HG02938 (cell line): ENCODE results near the gene CDT1.

ENCODE experiments used
- ATAC-seq: cut with Tn5 transposase; IDR thresholded peaks from one replicate; pipeline ENCODE4 v1.9.1; 2021; ENCODE audit warnings: mild to moderate bottlenecking, moderate library complexity; ENCODE audit not compliant: unreplicated experiment

The CDT1 gene

DNA sequence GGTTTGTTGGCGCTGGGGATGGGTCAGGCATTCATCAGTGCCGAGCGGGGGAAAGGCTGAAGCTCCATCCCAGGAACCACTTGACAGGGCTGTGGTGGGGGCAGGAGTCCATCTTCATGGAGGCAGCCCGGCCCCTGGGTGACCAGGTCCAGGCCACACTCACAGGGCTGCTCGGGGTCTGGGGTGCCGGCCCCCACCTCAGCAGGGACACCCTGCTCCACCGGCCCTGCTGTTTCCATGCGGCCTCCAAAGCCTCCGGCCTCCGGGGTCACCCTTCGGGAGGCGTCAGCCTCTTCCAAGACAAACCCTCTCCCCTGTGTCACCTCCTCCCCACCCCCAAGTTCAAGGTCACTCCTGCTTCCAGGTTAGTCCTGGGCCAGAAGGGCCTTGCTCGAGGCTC lies 31.1 kb downstream of the CDT1 start:
- ATAC-seq, result no peak

DNA sequence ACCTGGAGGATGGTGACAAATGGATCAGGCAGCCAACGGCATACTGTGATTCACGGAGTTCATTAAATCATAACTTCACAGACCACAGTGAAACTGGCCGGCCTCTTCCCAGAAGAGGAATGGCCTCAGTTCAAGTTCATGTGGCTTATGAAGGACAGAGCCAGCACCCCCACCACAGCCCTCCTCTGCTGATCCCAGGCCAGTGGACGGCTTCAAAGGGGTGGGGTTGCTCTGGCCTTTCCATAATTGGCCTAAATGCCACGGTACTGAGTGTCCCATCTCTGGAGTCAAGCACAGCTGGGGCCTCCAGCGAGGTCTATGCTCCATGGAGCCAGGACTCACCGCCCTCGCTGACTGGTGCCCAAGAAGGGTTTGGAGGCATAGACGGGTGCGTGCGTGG lies 31.8 kb downstream of the CDT1 start:
- no peak for ATAC-seq

- no peak for ATAC-seq
These were observed 32.2 kb downstream of the CDT1 start for GRCh38 chr16:88835818-88836217.

GRCh38 chr16:88836791-88837190 lies 33.2 kb downstream of the CDT1 start:
- ATAC-seq, result no peak

GRCh38 chr16:88837806-88838205 lies 34.2 kb downstream of the CDT1 start:
- no peak for ATAC-seq

DNA sequence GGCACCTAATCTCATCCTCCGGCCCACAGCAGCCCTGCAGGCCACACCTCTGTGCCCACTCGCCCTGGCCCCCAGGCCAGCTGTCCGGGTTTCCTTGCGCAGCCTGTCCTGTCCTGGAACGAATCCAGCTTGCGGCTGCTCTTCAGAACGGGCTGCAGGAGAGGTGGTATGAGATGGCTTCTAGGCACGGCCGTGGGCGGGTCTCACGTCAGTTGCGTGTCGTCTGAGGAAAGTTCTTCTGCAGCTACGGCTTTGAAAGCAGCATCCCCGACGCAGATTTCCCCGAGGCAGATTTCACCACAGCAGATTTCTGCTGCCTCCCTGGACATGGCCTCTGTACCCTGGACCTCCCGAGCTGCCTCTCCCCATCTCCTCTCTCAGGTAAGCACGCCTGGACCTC lies 35.0 kb downstream of the CDT1 start:
- no peak for ATAC-seq

DNA sequence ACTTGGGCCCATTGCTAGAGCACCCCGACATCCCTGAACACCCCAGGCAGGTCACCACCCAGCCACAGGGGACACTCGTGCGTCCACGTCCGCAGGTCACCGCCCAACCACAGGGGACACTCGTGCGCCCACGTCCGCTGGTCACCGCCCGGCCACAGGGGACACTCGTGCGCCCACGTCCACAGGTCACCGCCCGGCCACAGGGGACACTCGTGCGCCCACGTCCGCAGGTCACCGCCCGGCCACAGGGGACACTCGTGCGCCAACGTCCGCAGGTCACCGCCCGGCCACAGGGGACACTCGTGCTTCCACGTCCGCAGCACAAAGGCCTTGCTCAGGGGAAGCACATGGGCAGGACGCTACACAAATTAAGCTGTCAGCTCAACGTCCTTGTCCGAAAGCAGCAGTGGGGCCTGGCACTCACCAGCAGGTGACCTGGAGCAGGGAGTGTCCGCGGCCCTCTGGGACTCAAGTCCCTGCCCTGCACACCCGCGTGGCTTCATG lies 35.5 kb downstream of the CDT1 start:
- no peak for ATAC-seq

DNA sequence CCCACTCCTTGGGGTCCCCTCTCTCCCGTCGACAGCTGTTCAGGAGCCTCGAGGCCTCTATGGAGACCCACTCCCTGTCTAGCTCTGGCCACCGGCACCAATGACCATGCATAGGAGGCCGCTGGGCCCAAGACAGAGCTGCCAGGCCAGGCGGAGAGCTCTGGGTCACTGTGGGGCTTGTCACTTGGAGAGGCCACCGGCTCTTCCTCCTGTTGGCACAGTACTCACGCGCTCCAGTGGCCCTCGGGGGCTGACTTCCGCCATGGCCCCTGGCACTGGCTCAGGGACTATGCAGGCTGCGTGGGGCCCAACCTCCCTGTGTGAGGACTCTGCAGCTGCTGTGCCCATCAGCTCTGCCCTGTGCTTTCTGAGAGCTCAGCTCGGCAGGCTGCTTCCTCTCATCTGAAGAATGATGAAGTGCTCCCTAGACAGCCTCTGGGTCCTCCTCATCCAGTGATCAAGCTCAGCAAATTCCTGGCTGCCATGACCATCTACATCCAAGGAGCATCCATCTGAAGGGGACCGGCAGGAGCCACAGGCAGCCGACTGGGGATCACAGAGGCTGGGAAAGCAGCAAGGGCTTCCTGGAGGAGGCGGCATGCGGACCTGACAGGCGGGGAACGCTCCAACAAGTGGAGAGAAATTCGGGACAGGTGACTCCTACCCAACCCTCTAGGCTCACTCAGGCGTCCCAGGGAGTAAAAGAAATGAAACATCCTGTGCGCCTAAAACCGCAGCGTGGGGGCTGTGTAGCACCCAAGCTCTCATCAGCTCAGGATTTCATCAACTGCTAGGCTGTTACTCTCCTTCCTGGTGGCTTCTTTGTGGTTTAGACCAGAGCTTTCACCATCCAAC lies 36.4 kb downstream of the CDT1 start:
- no peak for ATAC-seq

GRCh38 chr16:88840600-88841215 lies 37.1 kb downstream of the CDT1 start:
- ATAC-seq, result no peak

DNA sequence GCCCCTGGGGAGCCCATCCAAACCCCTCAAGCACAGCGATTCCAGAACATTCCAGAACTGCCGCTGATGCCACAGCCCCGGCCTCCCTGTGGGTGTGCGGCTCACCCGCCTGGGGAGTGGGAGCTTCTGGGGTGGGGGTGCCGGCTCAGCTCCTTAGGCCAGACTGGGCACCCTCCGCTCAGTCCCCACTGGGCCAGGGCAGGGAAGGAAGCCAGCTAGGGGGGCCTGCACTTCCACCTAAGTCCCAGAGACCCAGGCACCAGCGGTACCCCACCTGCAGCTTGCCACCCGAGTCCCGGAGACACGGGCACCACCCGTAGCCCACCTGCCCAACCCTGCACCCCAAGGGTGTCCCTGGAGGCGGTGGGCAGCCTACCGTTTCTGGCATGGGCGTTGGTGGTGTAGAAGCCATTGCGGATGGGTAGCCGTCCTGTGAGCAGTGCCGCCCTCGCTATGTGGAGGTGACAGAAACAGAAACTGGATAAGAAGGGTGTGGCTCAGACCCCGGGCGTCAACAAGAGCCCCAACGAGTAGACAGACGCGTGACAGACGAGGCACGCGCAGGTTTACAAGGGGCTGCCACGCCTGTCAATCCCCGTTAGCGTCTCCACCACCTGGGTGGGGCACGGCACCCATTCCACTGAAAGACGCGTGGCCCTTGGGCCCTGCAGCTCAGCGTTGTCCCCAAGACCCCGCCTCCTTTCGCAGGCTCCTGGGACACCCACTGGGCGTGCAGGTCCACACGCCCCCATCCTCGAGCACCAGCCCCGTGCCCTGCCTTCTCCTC lies 38.1 kb downstream of the CDT1 start:
- no peak for ATAC-seq

- ATAC-seq, result no peak
These were observed 38.7 kb downstream of the CDT1 start for GRCh38 chr16:88842308-88842756.

GRCh38 chr16:88842806-88843205 lies 39.2 kb downstream of the CDT1 start:
- no peak for ATAC-seq

DNA sequence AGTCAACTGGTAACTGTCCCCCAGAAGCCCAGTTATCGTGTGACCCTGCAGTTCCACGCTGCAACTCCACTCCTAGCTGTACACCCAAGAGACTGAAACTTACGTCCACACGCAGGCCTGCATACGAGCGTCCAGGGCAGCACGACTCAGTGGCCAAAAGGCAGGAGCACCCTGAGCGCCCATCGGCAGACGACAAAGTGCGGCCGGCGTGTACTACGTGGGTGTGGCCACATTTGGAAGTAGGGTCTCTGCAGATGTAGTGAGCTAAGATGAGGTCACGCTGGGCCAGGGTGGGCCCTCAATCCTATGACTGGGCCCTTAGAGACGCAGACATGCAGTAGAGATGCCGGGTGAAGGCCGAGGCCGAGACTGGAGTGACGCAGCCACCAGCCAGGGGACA lies 39.7 kb downstream of the CDT1 start:
- no peak for ATAC-seq

DNA sequence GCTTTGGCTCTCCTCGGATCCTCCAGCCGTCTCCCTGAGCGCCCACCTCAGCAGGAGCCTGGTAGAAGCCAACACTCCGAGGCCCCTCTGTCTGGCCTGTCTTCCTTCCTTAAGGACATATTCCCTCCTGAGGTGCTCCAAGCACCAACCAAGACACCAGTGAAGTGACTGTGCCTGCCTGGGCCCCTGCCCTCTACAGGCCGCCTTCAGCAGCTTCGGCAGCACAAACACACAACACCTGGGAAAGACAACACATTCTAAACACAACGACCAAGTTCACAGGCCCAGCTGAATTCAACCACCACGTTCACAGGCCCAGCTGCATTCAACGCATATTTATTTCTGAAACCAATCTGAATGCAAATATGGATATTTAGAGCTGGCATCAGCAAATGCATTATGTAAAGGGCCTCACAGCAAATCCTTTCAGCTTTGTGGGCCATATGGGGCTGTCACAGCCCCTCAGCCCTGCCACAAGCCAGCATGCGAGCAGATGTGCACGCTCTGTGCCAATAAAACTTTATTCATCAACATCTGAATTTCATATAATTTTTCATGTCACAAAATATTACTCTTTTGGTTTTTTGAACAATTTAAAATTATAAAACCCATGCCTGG lies 40.9 kb downstream of the CDT1 start:
- ATAC-seq, result no peak

- no peak for ATAC-seq
These were observed 42.5 kb downstream of the CDT1 start for GRCh38 chr16:88846088-88846487.

DNA sequence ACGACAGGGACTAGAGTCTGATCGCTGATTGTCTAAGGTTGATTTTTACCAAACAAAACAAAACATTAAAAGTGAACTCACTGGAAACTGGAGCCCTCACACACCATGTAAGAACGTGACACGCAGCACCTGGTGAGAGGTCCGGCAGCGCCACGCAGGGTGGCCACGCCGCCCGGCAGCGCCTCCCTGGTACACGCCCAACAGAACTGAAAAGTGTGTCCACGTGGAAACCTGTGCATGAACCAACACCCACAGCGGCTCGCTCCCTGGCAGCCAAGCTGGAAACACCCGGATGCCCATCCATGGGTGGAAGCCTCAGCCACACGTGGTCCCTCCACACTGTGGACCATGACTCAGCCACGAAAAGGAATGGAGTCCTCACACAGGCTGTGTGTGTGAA lies 44.1 kb downstream of the CDT1 start:
- ATAC-seq, result no peak

DNA sequence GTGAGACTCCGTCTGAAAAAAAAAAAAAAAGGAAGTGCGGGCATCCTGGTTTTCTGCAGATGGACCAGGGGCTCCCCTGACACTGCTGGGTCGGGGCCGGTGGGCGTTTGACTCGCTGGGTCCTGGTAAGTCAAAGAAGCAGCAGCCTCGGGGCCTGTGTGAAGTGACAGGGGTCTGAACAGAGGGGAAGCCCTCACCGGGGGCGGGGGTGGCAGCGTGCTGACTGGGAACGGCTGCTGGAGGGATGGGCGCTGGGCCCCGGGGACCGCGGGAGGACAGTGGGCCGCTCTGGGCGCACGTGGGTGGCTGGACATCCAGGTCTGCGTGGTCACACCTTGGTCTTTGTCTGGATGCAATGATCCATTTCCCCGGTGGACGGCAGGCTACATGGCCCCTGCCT lies 45.0 kb downstream of the CDT1 start:
- no peak for ATAC-seq

DNA sequence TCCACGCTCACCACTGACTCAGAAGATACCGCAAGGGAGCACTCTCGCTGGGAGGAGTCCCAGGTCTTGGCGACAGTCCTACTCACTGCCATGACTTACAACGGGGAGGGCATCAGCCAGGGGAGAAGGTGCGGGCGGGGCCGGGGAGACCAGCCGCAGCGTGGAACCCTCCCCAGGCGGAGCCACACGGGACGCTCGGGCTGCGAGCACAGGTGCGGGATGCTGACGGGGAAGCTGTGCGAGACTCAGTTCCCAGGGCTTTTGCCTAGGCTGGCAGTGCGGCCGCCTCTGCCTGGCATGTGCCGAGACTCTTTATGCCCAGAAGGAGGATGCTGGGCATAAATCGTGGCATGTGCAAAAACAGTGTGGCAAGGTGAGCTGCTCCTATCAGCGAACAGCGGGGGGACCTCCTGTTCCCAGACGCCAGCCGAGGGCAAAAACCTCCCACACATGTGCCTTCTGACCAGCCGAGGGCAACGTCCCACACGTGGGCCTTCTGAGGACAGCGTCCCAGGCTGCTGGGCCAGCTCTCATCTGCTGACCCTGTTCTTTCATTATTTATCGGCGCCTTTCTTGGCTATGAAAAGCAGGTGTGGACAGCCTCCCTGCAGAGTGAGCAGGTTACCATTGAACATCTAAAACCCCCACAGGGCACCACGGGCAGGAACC lies 47.1 kb downstream of the CDT1 start:
- no peak for ATAC-seq

DNA sequence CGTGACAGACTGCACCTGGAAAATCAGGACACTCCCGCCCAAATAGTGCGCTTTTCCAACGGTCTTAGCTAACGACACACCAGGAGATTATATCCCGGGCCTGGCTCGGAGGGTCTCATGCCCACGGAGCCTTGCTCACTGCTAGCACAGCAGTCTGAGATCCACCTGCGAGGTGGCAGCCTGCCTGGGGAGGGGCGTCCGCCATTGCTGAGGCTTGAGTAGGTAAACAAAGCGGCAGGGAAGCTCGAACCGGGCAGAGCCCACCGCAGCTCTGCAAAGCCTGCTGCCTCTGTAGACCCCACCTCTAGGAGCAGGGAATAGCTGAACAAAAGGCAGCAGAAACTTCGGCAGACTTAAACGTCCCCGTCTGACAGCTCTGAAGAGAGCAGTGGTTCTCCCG lies 48.0 kb downstream of the CDT1 start:
- no peak for ATAC-seq

GRCh38 chr16:88853325-88853941 lies 49.8 kb downstream of the CDT1 start:
- no peak for ATAC-seq
